Hepatocyte (in vitro differentiated cells): ENCODE measurements around the gene SATB1. TPM values are rescaled to one million over a fixed set of nuclear protein-coding genes. Genes with fewer than 3 reads are reported as not detected.
A peak's percentile ranks its signal among the peaks of the same experiment; 100 is the strongest.

Experiments used
- DNase-seq: peaks from one replicate; pipeline ENCODE4 v3.0.0-alpha.2; 2016; ENCODE audit warnings: low spot score
- H2AFZ ChIP-seq: fragments of 200-600 bp; sonication (generic); 2 replicates; pipeline ENCODE4 v1.6.0; 2016; ENCODE audit warnings: antibody characterized with exemption, mild to moderate bottlenecking
- H3K27ac ChIP-seq: fragments of 200-600 bp; sonication (generic); 2 replicates; pipeline ENCODE4 v1.5.1; 2016; ENCODE audit warnings: mild to moderate bottlenecking
- H3K27me3 ChIP-seq: fragments of 200-600 bp; sonication (generic); 2 replicates; pipeline ENCODE4 v1.6.1; 2016
- H3K36me3 ChIP-seq: fragments of 200-600 bp; sonication (generic); replicated peaks from 2 replicates; pipeline ENCODE4 v1.5.1; 2016; ENCODE audit warnings: low read depth; ENCODE audit not compliant: insufficient read depth
- H3K4me1 ChIP-seq: fragments of 200-600 bp; sonication (generic); 2 replicates; pipeline ENCODE4 v1.5.1; 2016; ENCODE audit warnings: mild to moderate bottlenecking, moderate library complexity; ENCODE audit not compliant: insufficient read depth
- H3K4me2 ChIP-seq: fragments of 200-600 bp; sonication (generic); 2 replicates; pipeline ENCODE4 v1.6.0; 2016
- H3K4me3 ChIP-seq: fragments of 200-600 bp; sonication (generic); 2 replicates; pipeline ENCODE4 v1.5.1; 2016; ENCODE audit warnings: mild to moderate bottlenecking
- H3K79me2 ChIP-seq: fragments of 200-600 bp; sonication (generic); 2 replicates; pipeline ENCODE4 v1.6.0; 2017; ENCODE audit warnings: mild to moderate bottlenecking
- H3K9me2 ChIP-seq: fragments of 200-600 bp; sonication (generic); replicated peaks from 2 replicates; pipeline ENCODE4 v1.6.0; 2017; ENCODE audit warnings: mild to moderate bottlenecking; ENCODE audit not compliant: insufficient read depth
- H3K9me3 ChIP-seq: fragments of 200-600 bp; sonication (generic); 2 replicates; pipeline ENCODE4 v1.5.1; 2016; ENCODE audit warnings: low read depth, mild to moderate bottlenecking
- H4K20me1 ChIP-seq: fragments of 200-600 bp; sonication (generic); 2 replicates; pipeline ENCODE4 v1.6.0; 2016; ENCODE audit warnings: mild to moderate bottlenecking; ENCODE audit not compliant: insufficient read depth, poor library complexity, severe bottlenecking
- CTCF ChIP-seq: fragments of 200-600 bp; sonication (generic); IDR thresholded peaks from 2 replicates; pipeline ENCODE4 v1.5.1; 2016; ENCODE audit warnings: antibody characterized with exemption, mild to moderate bottlenecking; ENCODE audit not compliant: poor library complexity
- EZH2 ChIP-seq: fragments of 200-600 bp; sonication (generic); IDR thresholded peaks from 2 replicates; pipeline ENCODE4 v1.6.1; 2016; ENCODE audit warnings: antibody characterized with exemption, mild to moderate bottlenecking, borderline replicate concordance
- EZH2phosphoT487 ChIP-seq: fragments of 200-600 bp; sonication (generic); IDR thresholded peaks from one replicate; pipeline ENCODE4 v1.6.1; 2018; ENCODE audit warnings: antibody characterized with exemption, mild to moderate bottlenecking, low read depth, moderate library complexity; ENCODE audit not compliant: unreplicated experiment, severe bottlenecking
- WGBS: methylation state at CpG from one replicate; pipeline ENCODE4 v1.1.6; 2016; ENCODE audit warnings: low lambda C conversion rate; ENCODE audit errors: missing lambda C conversion rate; 5-methylcytosine and 5-hydroxymethylcytosine counted together
- polyA plus RNA-seq: library from polyadenylated mRNA; unstranded; fragments of >200 nt; fragmentation: Nextera tagmentation; extraction: Ambion mirVana; gene quantifications from 2 replicates; pipeline ENCODE4 v1.2.1, GENCODE V29; 2016
- total RNA-seq: library from RNA; depleted of rRNA; stranded (reverse); fragments of >200 nt; gene quantifications from 2 replicates; pipeline ENCODE4 v1.2.3, GENCODE V29; 2014

Gene SATB1
- total and polyA plus RNA-seq, 2 experiments from 2014 or later: 10.0 to 30.7 TPM

DNA sequence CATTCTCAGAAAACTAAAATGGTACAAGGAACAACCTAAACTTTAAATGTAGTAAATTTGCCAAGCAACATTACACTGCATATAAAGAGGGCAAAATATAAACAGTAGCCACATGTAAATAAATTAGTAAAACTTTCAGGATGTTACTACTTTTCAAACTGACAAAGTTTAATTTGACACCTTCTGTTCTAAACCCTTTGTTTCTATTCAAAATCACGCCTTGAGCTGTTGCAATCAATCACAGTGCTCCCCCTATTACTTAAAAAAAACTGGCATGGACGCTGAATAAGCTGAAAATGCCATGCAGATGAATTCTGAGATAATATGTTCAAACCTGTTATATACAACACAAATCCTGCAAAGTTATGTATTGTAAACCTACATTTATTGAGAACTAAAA, 69.3 kb downstream of the SATB1 start:
- TF ChIP-seq CTCF: no peak
- no peak for TF ChIP-seq EZH2phosphoT487
- no peak for TF ChIP-seq EZH2
- no peaks in the 10 kb centered on the region for H3K79me2 ChIP-seq
- 89% methylated on average over 2 of the region's 2 CpGs for WGBS
- H3K4me1 ChIP-seq: peaks cover 4% of the 10 kb centered on the region
- no peak for DNase-seq
- H3K36me3 ChIP-seq: no peaks in the 10 kb centered on the region
- no peaks in the 10 kb centered on the region for H4K20me1 ChIP-seq
- H3K4me2 ChIP-seq: no peak overlapping the region
- no peaks in the 10 kb centered on the region for H3K27me3 ChIP-seq
- no peak overlapping the region for H2AFZ ChIP-seq
- H3K4me3 ChIP-seq: no peak overlapping the region
- no peak overlapping the region for H3K27ac ChIP-seq
- H3K9me3 ChIP-seq: no peaks in the 10 kb centered on the region
- no peaks in the 10 kb centered on the region for H3K9me2 ChIP-seq

DNA sequence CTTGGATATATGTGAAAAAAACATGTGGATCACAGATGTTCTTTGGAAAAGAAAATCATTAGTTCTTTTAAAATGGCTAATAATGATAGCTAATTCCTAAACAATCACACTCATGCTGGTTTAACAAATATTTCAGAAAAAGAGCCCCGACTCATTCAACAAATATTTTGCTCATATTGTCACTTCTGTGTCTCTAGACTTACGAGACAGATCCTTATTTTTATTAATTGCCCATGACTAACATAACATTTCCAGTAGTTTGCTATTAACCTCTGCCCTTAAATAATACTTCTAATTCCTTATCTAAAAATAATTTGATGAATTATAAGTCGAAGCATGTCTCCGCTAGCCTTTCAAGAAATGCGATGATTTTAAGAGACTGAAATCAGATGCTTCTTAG, 70.4 kb downstream of the SATB1 start:
- WGBS: 67% methylated on average over 5 of the region's 5 CpGs
- TF ChIP-seq EZH2phosphoT487: no peak
- no peak for TF ChIP-seq EZH2
- no peak for TF ChIP-seq CTCF

DNA sequence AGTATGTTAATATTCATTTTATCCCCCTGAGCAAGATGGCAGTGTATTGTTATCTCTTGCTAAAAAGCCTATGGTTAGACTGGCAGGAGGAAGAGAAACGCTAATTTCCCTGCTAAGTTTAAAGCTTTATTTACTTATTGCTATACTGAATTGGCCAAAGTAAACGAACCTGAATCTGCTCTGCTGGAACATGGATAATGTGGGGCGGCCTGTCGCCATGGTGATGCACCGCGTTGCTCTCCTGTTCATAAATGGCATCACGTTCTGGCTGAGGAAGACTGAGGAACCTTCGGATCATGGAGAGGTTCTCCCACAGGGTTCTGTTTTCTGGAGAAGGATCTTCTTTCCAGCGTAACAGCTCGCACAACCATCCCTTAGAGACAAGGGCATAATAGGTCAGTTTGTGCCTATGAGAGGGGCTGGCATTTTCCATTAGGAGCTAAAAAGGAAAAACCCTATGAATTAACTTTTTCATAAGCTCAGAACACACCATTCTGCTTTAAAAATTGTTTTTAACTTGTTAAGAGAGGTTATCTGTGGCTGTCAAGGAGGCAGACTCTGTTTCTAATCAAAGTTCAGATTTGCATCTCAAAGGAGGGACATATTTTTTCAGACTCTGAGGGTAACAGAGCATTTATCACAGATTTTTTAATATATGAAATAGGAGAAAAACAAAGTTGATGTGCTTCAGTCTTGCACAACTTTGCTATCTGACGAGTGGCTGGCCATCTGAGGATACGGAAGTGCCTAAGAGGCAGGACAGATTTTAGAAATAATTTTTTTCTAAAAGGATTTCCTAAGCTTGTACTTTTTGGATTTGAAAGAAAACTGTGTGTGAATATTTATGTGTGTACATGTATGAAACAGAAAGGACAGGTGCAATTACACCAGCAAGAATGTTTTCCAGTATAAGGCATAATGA, 73.1 kb downstream of the SATB1 start:
- Histone ChIP-seq H3K9me2 (no peaks in the 10 kb centered on the region), H3K4me1 (peaks cover 4% of the 10 kb centered on the region), H3K4me3 (no peak overlapping the region), H3K9me3 (no peaks in the 10 kb centered on the region), H4K20me1 (no peaks in the 10 kb centered on the region), H2AFZ (no peak overlapping the region), H3K79me2 (no peaks in the 10 kb centered on the region), H3K27ac (no peak overlapping the region), H3K27me3 (no peaks in the 10 kb centered on the region), H3K4me2 (no peak overlapping the region), H3K36me3 (no peaks in the 10 kb centered on the region)
- TF ChIP-seq EZH2phosphoT487: no peak
- no peak for TF ChIP-seq CTCF
- no peak for TF ChIP-seq EZH2
- peak; percentile 24 for DNase-seq
- 63% methylated on average over 12 of the region's 12 CpGs for WGBS

More for the DNA sequence above, 70.4 kb downstream of the SATB1 start:
- H3K36me3 ChIP-seq: no peaks in the 10 kb centered on the region
- no peaks in the 10 kb centered on the region for H3K9me3 ChIP-seq
- H2AFZ ChIP-seq: no peak overlapping the region
- no peak overlapping the region for H3K27ac ChIP-seq
- no peaks in the 10 kb centered on the region for H3K9me2 ChIP-seq
- no peak overlapping the region for H3K4me3 ChIP-seq
- no peaks in the 10 kb centered on the region for H4K20me1 ChIP-seq
- H3K79me2 ChIP-seq: no peaks in the 10 kb centered on the region
- no peak for DNase-seq
- H3K27me3 ChIP-seq: no peaks in the 10 kb centered on the region
- no peak overlapping the region for H3K4me2 ChIP-seq
- H3K4me1 ChIP-seq: peaks cover 4% of the 10 kb centered on the region
